Mesothelial cell of epicardium (in vitro differentiated cells): ENCODE data around the gene INPP4B. TPM values are rescaled to one million over a fixed set of nuclear protein-coding genes. Genes with fewer than 3 reads are reported as not detected.

Source experiments
- DNase-seq, 2 experiments: peaks; one replicate each; pipeline ENCODE4 v3.0.0; 2021; ENCODE audit warnings: low spot score in 2 of 2; ENCODE audit not compliant: unreplicated experiment in 2 of 2
- H3K27ac Mint-ChIP-seq: 2 replicates; pipeline ENCODE4 v1.8.0; 2021; ENCODE audit warnings: mixed read lengths
- H3K27me3 Mint-ChIP-seq: 2 replicates; pipeline ENCODE4 v1.8.0; 2021; ENCODE audit warnings: low read depth, mixed read lengths
- H3K36me3 Mint-ChIP-seq: 2 replicates; pipeline ENCODE4 v1.8.0; 2021; ENCODE audit warnings: mixed read lengths
- H3K4me1 Mint-ChIP-seq: 2 replicates; pipeline ENCODE4 v1.8.0; 2021; ENCODE audit warnings: mixed read lengths
- H3K4me3 Mint-ChIP-seq: 2 replicates; pipeline ENCODE4 v1.8.0; 2021; ENCODE audit warnings: mild to moderate bottlenecking, moderate library complexity, mixed read lengths
- H3K9me3 Mint-ChIP-seq: 2 replicates; pipeline ENCODE4 v1.8.0; 2021; ENCODE audit warnings: mixed read lengths
- total RNA-seq: library from RNA; stranded (reverse); gene quantifications from 3 replicates; pipeline ENCODE4 v1.2.1, GENCODE V29; 2021
- TF ChIP-seq, protein P1 (sequence below): fragments of 200-600 bp; sonication (generic); IDR thresholded peaks from one replicate; pipeline ENCODE4 v1.5.0; 2021; ENCODE audit warnings: antibody characterized with exemption; ENCODE audit not compliant: unreplicated experiment

INPP4B gene
- total RNA-seq, 1 donor from 2014 or later, result 35.4 TPM

DNA sequence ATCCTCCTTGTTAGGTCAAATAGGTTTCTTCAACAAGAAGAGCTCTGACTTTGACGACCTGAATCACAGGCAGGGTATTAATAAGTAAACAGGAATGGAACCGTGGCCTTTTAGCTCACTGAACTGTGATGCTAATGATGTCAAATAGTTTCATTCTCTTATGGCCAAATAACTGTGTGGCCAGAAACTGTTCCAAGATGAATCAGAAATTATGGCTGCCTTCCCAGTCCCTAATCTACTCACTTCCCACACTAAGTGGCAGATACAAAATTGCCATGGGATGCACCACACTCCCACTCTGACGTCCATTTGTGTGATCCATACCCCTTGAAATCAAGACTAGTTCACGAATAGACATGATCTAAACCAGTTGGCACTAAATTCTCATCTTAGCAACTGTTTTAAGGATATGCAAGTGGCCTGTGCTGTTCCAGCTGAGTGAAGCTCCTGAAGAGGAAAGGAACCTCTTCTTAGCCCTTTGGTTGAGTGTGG, 754.4 kb downstream of the INPP4B start:
- no peak for DNase-seq
- TF ChIP-seq, protein P1, sequence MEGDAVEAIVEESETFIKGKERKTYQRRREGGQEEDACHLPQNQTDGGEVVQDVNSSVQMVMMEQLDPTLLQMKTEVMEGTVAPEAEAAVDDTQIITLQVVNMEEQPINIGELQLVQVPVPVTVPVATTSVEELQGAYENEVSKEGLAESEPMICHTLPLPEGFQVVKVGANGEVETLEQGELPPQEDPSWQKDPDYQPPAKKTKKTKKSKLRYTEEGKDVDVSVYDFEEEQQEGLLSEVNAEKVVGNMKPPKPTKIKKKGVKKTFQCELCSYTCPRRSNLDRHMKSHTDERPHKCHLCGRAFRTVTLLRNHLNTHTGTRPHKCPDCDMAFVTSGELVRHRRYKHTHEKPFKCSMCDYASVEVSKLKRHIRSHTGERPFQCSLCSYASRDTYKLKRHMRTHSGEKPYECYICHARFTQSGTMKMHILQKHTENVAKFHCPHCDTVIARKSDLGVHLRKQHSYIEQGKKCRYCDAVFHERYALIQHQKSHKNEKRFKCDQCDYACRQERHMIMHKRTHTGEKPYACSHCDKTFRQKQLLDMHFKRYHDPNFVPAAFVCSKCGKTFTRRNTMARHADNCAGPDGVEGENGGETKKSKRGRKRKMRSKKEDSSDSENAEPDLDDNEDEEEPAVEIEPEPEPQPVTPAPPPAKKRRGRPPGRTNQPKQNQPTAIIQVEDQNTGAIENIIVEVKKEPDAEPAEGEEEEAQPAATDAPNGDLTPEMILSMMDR, result no peak
- Mint-ChIP-seq H3K27ac (no peak overlapping the region), H3K36me3 (peaks cover 8% of the 10 kb centered on the region), H3K9me3 (no peaks in the 10 kb centered on the region), H3K4me1 (peaks cover 44% of the 10 kb centered on the region), H3K27me3 (no peaks in the 10 kb centered on the region), H3K4me3 (no peak overlapping the region)

DNA sequence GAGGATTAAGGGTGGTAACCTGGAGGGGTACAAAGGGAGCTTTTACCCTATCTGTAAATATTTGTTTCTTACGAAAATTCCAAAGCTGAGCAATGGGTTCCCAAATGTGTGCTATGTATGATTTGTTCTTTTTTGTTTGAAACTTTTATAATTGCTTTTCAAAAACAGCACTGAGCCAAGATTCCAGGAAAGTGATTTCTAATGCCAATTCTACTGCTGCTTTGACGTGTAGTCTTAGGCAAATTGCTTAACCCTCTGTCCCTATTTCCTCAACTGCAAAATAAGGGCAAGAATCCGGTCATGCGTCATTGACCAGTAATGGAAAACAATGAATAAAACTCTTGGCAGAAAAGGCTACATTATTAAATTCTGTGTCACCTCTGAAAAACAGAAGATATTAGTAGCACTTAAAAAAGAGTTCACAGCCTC, 755.0 kb downstream of the INPP4B start:
- no peaks in the 10 kb centered on the region for H3K27me3 Mint-ChIP-seq
- TF ChIP-seq, protein P1, result no peak
- peaks cover 8% of the 10 kb centered on the region for H3K36me3 Mint-ChIP-seq
- peaks cover 45% of the 10 kb centered on the region for H3K4me1 Mint-ChIP-seq
- H3K27ac Mint-ChIP-seq, result no peak overlapping the region
- no peak overlapping the region for H3K4me3 Mint-ChIP-seq
- no peaks in the 10 kb centered on the region for H3K9me3 Mint-ChIP-seq
- DNase-seq, result no peak

DNA sequence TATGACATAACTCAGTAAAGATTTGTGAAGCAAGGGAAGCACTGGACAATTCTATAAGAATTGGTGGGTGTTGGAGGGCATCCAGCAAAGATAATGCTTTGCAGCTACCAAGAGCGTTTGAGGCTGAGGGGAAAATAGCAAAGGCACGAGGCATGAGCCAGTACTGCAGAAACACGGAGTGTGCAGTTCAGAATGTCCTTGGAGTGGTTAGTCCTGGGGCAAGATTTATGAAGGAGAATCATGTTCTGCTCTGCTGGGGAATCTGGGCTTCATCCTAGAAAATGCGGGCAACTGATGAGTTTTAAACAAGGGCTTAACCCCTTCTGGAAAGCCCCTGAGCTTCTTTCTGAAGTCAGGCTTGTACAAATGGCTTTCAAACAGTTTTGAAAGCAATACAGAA, 757.2 kb downstream of the INPP4B start:
- peak overlapping the region; percentile 25 for H3K27ac Mint-ChIP-seq
- TF ChIP-seq, protein P1, result no peak
- H3K4me3 Mint-ChIP-seq, result no peak overlapping the region
- no peak for DNase-seq
- H3K27me3 Mint-ChIP-seq, result no peaks in the 10 kb centered on the region
- peaks cover 50% of the 10 kb centered on the region for H3K4me1 Mint-ChIP-seq
- H3K9me3 Mint-ChIP-seq, result no peaks in the 10 kb centered on the region
- peaks cover 6% of the 10 kb centered on the region for H3K36me3 Mint-ChIP-seq

DNA sequence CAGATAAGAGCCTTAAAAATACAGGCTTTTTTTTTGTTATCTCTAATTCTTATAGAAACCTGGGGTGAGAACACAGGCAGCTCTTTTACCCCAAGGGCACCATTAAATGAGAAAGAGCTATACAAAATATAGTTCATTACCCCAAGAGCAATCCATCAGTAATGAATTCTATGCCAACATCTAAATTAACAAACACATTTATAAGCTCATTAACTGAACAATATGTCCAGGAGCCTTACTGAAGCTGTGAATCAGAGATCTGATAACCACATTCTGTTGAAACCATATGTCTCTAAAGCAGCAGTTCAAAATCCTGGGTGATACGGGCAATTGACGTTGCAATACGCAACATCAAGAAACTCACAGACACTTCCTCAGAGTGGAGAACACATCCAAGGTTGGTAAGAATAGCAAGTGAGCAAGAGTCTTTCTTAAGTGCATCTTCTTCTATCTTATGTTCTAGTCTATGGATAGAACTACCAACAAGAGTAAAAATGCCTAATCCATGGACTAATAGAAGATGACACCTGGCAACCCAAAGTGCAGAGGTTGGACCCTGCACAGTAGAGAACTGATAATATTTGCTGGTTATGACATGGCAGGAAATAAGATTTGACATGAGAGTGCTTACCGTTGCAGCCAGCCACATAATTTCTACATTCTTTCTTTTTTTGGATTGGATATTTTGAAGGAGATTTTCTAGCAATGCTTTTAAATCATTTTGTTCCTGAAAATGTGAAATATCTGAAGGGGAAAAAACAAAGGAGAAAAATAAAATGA, 760.4 kb downstream of the INPP4B start:
- Mint-ChIP-seq H3K36me3 (peaks cover 3% of the 10 kb centered on the region), H3K4me1 (peaks cover 58% of the 10 kb centered on the region), H3K9me3 (no peaks in the 10 kb centered on the region), H3K27me3 (no peaks in the 10 kb centered on the region), H3K27ac (peak overlapping the region; percentile 36), H3K4me3 (no peak overlapping the region)
- DNase-seq, result no peak
- TF ChIP-seq, protein P1, result no peak

DNA sequence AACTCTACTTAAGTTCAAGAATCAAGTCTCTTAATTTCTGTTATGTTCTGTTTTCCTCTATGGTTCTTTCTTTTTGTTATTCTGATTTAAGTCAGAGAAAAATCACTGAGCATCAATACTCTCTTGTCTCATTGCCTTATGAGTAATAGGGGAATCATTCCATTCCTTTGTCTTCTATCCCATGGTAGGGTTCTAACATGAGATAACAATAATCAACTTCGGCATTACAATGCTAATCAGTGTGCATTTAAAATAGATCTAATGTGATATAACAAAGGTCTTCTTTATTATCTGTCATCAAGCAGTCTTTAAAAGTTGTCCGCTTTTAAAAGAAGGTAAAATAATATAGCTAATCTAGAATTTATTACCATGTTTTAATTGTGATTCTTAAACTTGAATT, 762.8 kb downstream of the INPP4B start:
- H3K27ac Mint-ChIP-seq, result no peak overlapping the region
- TF ChIP-seq, protein P1, result no peak
- H3K36me3 Mint-ChIP-seq, result peaks cover 3% of the 10 kb centered on the region
- no peaks in the 10 kb centered on the region for H3K27me3 Mint-ChIP-seq
- H3K9me3 Mint-ChIP-seq, result no peaks in the 10 kb centered on the region
- H3K4me1 Mint-ChIP-seq, result peaks cover 44% of the 10 kb centered on the region
- no peak for DNase-seq
- no peak overlapping the region for H3K4me3 Mint-ChIP-seq
